H7 (cell line): Measurements from ENCODE around the gene SLC45A2. TPM values are rescaled to one million over a fixed set of nuclear protein-coding genes. Genes with fewer than 3 reads are reported as not detected.
"Not testable (repeated sequence)": the region's sequence is repeated elsewhere in the genome, so short reads cannot be mapped to it uniquely, and the experiment has no call there.

Source experiments
- DNase-seq: peaks from one replicate; pipeline ENCODE4 v3.0.0; 2012
- H3K27me3 ChIP-seq: 2 replicates; pipeline ENCODE4 v1.6.0; 2011; ENCODE audit warnings: mild to moderate bottlenecking, low read length; ENCODE audit not compliant: control insufficient read depth, insufficient read depth
- H3K36me3 ChIP-seq: replicated peaks from 2 replicates; pipeline ENCODE4 v1.5.1; 2011; ENCODE audit warnings: low read length; ENCODE audit not compliant: control insufficient read depth, insufficient read depth
- H3K4me3 ChIP-seq: 2 replicates; pipeline ENCODE4 v1.5.1; 2011; ENCODE audit warnings: low read depth, mild to moderate bottlenecking, control low read depth, low read length, moderate library complexity; ENCODE audit not compliant: insufficient read depth
- total RNA-seq: library from RNA; depleted of rRNA; stranded (reverse); fragments of >200 nt; shearing (Covaris generic); gene quantifications from 2 replicates; pipeline ENCODE4 v1.2.3, GENCODE V29; 2014

The SLC45A2 gene
- total RNA-seq, 1 experiment from 2014 or later: 0.14 TPM

GRCh38 chr5:33968211-33969005, 16.1 kb downstream of the SLC45A2 start:
- Histone ChIP-seq H3K36me3 (no peaks in the 10 kb centered on the region), H3K27me3 (no peaks in the 10 kb centered on the region), H3K4me3 (no peak overlapping the region)
- no peak for DNase-seq

GRCh38 chr5:33966805-33967204, 17.7 kb downstream of the SLC45A2 start:
- no peak for DNase-seq
- Histone ChIP-seq H3K4me3 (no peak overlapping the region), H3K27me3 (no peaks in the 10 kb centered on the region), H3K36me3 (no peaks in the 10 kb centered on the region)

GRCh38 chr5:33964132-33964700, 20.3 kb downstream of the SLC45A2 start:
- no peak overlapping the region for H3K4me3 ChIP-seq
- no peaks in the 10 kb centered on the region for H3K27me3 ChIP-seq
- no peak for DNase-seq
- no peaks in the 10 kb centered on the region for H3K36me3 ChIP-seq

- H3K36me3 ChIP-seq: no peaks in the 10 kb centered on the region
- DNase-seq: no peak
- no peak overlapping the region for H3K4me3 ChIP-seq
- no peaks in the 10 kb centered on the region for H3K27me3 ChIP-seq
Measured at GRCh38 chr5:33958176-33958575, 26.3 kb downstream of the SLC45A2 start.

GRCh38 chr5:33957577-33958150, 26.8 kb downstream of the SLC45A2 start:
- DNase-seq: no peak
- Histone ChIP-seq H3K27me3 (no peaks in the 10 kb centered on the region), H3K4me3 (no peak overlapping the region), H3K36me3 (no peaks in the 10 kb centered on the region)

GRCh38 chr5:33952175-33952574, 32.3 kb downstream of the SLC45A2 start:
- DNase-seq: not testable (repeated sequence)

GRCh38 chr5:33944543-33945132, 39.9 kb downstream of the SLC45A2 start:
- Histone ChIP-seq H3K36me3 (no peaks in the 10 kb centered on the region), H3K4me3 (no peak overlapping the region), H3K27me3 (no peaks in the 10 kb centered on the region)
- no peak for DNase-seq

More at GRCh38 chr5:33952175-33952574, 32.3 kb downstream of the SLC45A2 start:
- not testable (repeated sequence) for H3K27me3 ChIP-seq, H3K4me3 ChIP-seq, H3K36me3 ChIP-seq

- no peak for DNase-seq
- Histone ChIP-seq H3K36me3 (no peaks in the 10 kb centered on the region), H3K4me3 (no peak overlapping the region), H3K27me3 (peaks cover 15% of the 10 kb centered on the region)
Measured at GRCh38 chr5:33941090-33941489, 43.4 kb downstream of the SLC45A2 start.

- peaks cover 17% of the 10 kb centered on the region for H3K27me3 ChIP-seq
- DNase-seq: no peak
- no peak overlapping the region for H3K4me3 ChIP-seq
- H3K36me3 ChIP-seq: no peaks in the 10 kb centered on the region
Measured at GRCh38 chr5:33939556-33940262, 44.8 kb downstream of the SLC45A2 start.

GRCh38 chr5:33938881-33939280, 45.6 kb downstream of the SLC45A2 start:
- Histone ChIP-seq H3K27me3 (peaks cover 17% of the 10 kb centered on the region), H3K36me3 (no peaks in the 10 kb centered on the region), H3K4me3 (no peak overlapping the region)
- no peak for DNase-seq

GRCh38 chr5:33938507-33938796, 46.0 kb downstream of the SLC45A2 start:
- no peak for DNase-seq
- Histone ChIP-seq H3K4me3 (no peak overlapping the region), H3K27me3 (peaks cover 17% of the 10 kb centered on the region), H3K36me3 (no peaks in the 10 kb centered on the region)

GRCh38 chr5:33937707-33938506, 46.6 kb downstream of the SLC45A2 start:
- DNase-seq: peak; percentile 57
- Histone ChIP-seq H3K27me3 (peaks cover 17% of the 10 kb centered on the region), H3K4me3 (no peak overlapping the region), H3K36me3 (no peaks in the 10 kb centered on the region)

- no peak for DNase-seq
- Histone ChIP-seq H3K27me3 (peaks cover 17% of the 10 kb centered on the region), H3K4me3 (no peak overlapping the region), H3K36me3 (no peaks in the 10 kb centered on the region)
Measured at GRCh38 chr5:33937017-33937706, 47.3 kb downstream of the SLC45A2 start.
